Right cardiac atrium (tissue), 5 donors: ENCODE data around the gene CCDC178. TPM values are rescaled to one million over a fixed set of nuclear protein-coding genes. Genes with fewer than 3 reads are reported as not detected.

ENCODE experiments used
- ATAC-seq, 2 donors: fragments of 200-7000 bp; cut with Tn5 transposase; one replicate each; pipeline versions ENCODE4 v1.8.0 to v1.9.1; 2020; ENCODE audit warnings: moderate library complexity in 2 of 2, mild to moderate bottlenecking in 1 of 2
- DNase-seq, 3 donors: peaks; one replicate each; pipeline ENCODE4 v3.0.0-alpha.2; 2020
- H3K27ac ChIP-seq: one replicate; pipeline ENCODE4 v1.5.1; 2013; ENCODE audit warnings: mild to moderate bottlenecking, low read length, control low read depth, moderate library complexity
- H3K27me3 ChIP-seq: one replicate; pipeline ENCODE4 v1.6.1; 2013; ENCODE audit not compliant: control insufficient read depth, insufficient read depth
- H3K4me1 ChIP-seq: one replicate; pipeline ENCODE4 v1.6.1; 2013; ENCODE audit warnings: low read length; ENCODE audit not compliant: control insufficient read depth, insufficient read depth
- H3K4me3 ChIP-seq: one replicate; pipeline ENCODE4 v1.5.1; 2013; ENCODE audit warnings: low read length, control low read depth
- H3K9me3 ChIP-seq: one replicate; pipeline ENCODE4 v1.6.1; 2013; ENCODE audit warnings: low read length; ENCODE audit not compliant: control insufficient read depth
- WGBS: extraction: QIAGEN DNeasy Blood & Tissue Kit; methylation state at CpG from one replicate; pipeline ENCODE4 v1.1.7; 2013; 5-methylcytosine and 5-hydroxymethylcytosine counted together
- intact Hi-C, 4 donors: fragments of 100-400 bp; cut with DNase I; formaldehyde crosslinking; loops; one replicate each; pipeline versions ENCODE4 v1.11.0 to v1.14.0; 2022 to 2023
- polyA plus RNA-seq: library from polyadenylated mRNA; stranded (reverse); fragments of 200-250 nt; gene quantifications from one replicate; pipeline ENCODE4 v1.2.3, GENCODE V29; 2013
- total RNA-seq, 4 donors: library from RNA; stranded (reverse); fragmentation: NEBNext Ultra II Directional; extraction: Animal tissue kit (Norgen Biotek cat#: 25700); gene quantifications; one replicate each; pipeline ENCODE4 v1.2.1, GENCODE V29; 2021
- donor health status: healthy with polysubstance abuse.
- donor health status: DM: no; HTN: yes; CAD: no.
- donor health status: DM: no; HTN: no; CAD: no.
- donor health status: DM: no; HTN: yes; CAD: no; lungs with severe emphysema.
- donor health status: DM: yes; HTN: yes; CAD: no.

The CCDC178 gene
- total and polyA plus RNA-seq, 5 donors: 0.14 to 0.41 (median 0.29) TPM; not detected in 2

GRCh38 chr18:33116376-33116775 is 324.1 kb downstream of the CCDC178 start:
- no peaks in the 10 kb centered on the region for H3K4me1 ChIP-seq
- H3K27me3 ChIP-seq: no peaks in the 10 kb centered on the region
- DNase-seq: peak in 1 of 3 donors; percentile 22
- no peaks in the 10 kb centered on the region for H3K9me3 ChIP-seq
- WGBS: 12% methylated on average over 3 of the region's 3 CpGs
- H3K4me3 ChIP-seq: no peak overlapping the region
- intact Hi-C loops: no loop called here
- no peak for ATAC-seq
- H3K27ac ChIP-seq: no peak overlapping the region

DNA sequence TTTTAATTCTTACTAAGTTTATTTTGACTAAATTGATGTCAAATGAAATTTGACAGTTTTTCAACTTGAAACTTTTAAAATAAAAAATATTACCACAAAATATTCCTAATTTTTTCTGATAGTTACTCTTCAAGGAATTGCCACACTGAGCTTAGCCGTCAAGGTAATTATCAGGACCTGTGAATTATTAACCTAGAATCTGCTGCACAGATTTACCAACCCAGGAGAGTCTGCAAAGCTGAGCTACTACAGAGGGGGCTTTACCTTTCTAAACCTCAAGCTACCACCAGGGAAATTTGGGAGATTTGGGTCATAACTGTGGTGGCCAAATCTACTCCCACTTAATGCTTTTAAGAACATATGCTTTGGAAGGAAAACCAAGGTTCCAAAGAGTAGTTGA is 324.6 kb downstream of the CCDC178 start:
- 87% methylated on average over 1 of the region's 1 CpG for WGBS
- H3K27ac ChIP-seq: no peak overlapping the region

GRCh38 chr18:33115476-33115875 is 325.0 kb downstream of the CCDC178 start:
- no peak overlapping the region for H3K4me3 ChIP-seq
- WGBS: 81% methylated on average over 7 of the region's 7 CpGs
- DNase-seq: peak in 1 of 3 donors; percentile 21
- intact Hi-C loops: no loop called here
- no peaks in the 10 kb centered on the region for H3K27me3 ChIP-seq
- no peak for ATAC-seq
- no peaks in the 10 kb centered on the region for H3K9me3 ChIP-seq
- H3K4me1 ChIP-seq: no peaks in the 10 kb centered on the region
- no peak overlapping the region for H3K27ac ChIP-seq

More for the DNA sequence above, 324.6 kb downstream of the CCDC178 start:
- H3K27me3 ChIP-seq: no peaks in the 10 kb centered on the region
- no peak for ATAC-seq
- DNase-seq: no peak
- intact Hi-C loops: no loop called here
- H3K9me3 ChIP-seq: no peaks in the 10 kb centered on the region
- no peaks in the 10 kb centered on the region for H3K4me1 ChIP-seq
- no peak overlapping the region for H3K4me3 ChIP-seq

- 69% methylated on average over 1 of the region's 1 CpG for WGBS
- ATAC-seq (no peak), DNase-seq (no peak)
- no peaks in the 10 kb centered on the region for H3K27me3 ChIP-seq
- no peaks in the 10 kb centered on the region for H3K9me3 ChIP-seq
- H3K4me1 ChIP-seq: no peaks in the 10 kb centered on the region
- H3K27ac ChIP-seq: no peak overlapping the region
- no peak overlapping the region for H3K4me3 ChIP-seq
- intact Hi-C loops: no loop called here
Measured at GRCh38 chr18:33114749-33115148, 325.8 kb downstream of the CCDC178 start.

DNA sequence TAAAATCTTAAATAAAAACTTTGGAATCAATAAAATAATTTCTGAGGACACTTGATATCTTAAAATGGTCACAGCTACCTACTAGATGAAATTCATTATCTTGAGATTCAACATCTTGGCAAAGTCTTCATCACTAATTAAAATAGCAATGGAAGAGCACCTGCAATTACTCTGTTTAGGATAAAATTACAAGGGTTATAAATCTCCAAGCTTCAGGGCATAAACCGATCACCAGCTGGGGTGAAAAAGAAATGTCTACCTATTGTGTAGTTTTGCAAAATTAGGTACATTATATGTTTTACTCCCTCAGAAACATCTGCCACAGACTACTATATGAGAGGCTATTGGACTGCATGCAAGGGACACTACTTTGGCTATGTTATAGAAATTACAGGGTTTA is 327.1 kb downstream of the CCDC178 start:
- no peak for ATAC-seq
- intact Hi-C loops: no loop called here
- no peaks in the 10 kb centered on the region for H3K9me3 ChIP-seq
- no peaks in the 10 kb centered on the region for H3K27me3 ChIP-seq
- 77% methylated on average over 1 of the region's 1 CpG for WGBS
- H3K4me1 ChIP-seq: no peaks in the 10 kb centered on the region
- no peak overlapping the region for H3K27ac ChIP-seq
- no peak for DNase-seq
- no peak overlapping the region for H3K4me3 ChIP-seq

DNA sequence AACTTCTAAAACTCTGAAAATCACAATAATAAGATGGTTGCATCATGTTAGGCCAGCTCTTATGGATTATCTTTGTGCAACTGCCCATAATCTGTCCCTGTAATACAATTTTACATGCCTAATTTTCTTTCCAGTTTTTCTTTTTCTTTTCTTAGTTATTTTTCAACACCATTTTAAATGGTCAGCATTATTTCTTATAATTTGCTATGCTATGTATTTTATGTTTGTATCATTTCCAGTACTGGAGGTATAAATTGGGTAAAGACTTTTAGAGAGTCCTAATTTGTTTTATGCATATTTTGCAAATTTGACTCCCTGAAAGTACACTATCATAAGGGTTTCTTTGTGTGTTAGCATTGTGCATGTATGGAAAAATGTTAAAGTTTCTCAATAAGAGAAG is 333.0 kb downstream of the CCDC178 start:
- intact Hi-C loops: no loop called here
- H3K27me3 ChIP-seq: no peaks in the 10 kb centered on the region
- no peak overlapping the region for H3K27ac ChIP-seq
- H3K9me3 ChIP-seq: no peaks in the 10 kb centered on the region
- DNase-seq (no peak), ATAC-seq (no peak)
- no peak overlapping the region for H3K4me3 ChIP-seq
- H3K4me1 ChIP-seq: no peaks in the 10 kb centered on the region

- intact Hi-C loops: no loop called here
- no peaks in the 10 kb centered on the region for H3K4me1 ChIP-seq
- no peak overlapping the region for H3K4me3 ChIP-seq
- no peak for DNase-seq
- no peaks in the 10 kb centered on the region for H3K27me3 ChIP-seq
- H3K9me3 ChIP-seq: no peaks in the 10 kb centered on the region
- WGBS: 60% methylated on average over 3 of the region's 3 CpGs
- no peak for ATAC-seq
- H3K27ac ChIP-seq: no peak overlapping the region
Measured at GRCh38 chr18:33101316-33101715, 339.2 kb downstream of the CCDC178 start.

GRCh38 chr18:33099626-33100025 is 340.9 kb downstream of the CCDC178 start:
- intact Hi-C loops: no loop called here
- Histone ChIP-seq H3K4me3 (no peak overlapping the region), H3K27ac (no peak overlapping the region), H3K9me3 (no peaks in the 10 kb centered on the region), H3K4me1 (no peaks in the 10 kb centered on the region), H3K27me3 (no peaks in the 10 kb centered on the region)
- DNase-seq: no peak
- no peak for ATAC-seq
- WGBS: 47% methylated on average over 3 of the region's 3 CpGs

GRCh38 chr18:33097126-33097525 is 343.4 kb downstream of the CCDC178 start:
- WGBS: 85% methylated on average over 3 of the region's 3 CpGs
- H3K27ac ChIP-seq: no peak overlapping the region
- DNase-seq (peak in 1 of 3 donors; percentile 5), ATAC-seq (no peak)
- no peaks in the 10 kb centered on the region for H3K4me1 ChIP-seq
- no peak overlapping the region for H3K4me3 ChIP-seq
- no peaks in the 10 kb centered on the region for H3K9me3 ChIP-seq
- intact Hi-C loops: no loop called here
- H3K27me3 ChIP-seq: no peaks in the 10 kb centered on the region

GRCh38 chr18:33090461-33090860 is 350.1 kb downstream of the CCDC178 start:
- 56% methylated on average over 4 of the region's 4 CpGs for WGBS
- H3K4me1 ChIP-seq: no peaks in the 10 kb centered on the region
- no peak overlapping the region for H3K27ac ChIP-seq
- no peak overlapping the region for H3K4me3 ChIP-seq
- no peaks in the 10 kb centered on the region for H3K27me3 ChIP-seq
- no peak for DNase-seq
- H3K9me3 ChIP-seq: no peaks in the 10 kb centered on the region
- intact Hi-C loops: no loop called here
- no peak for ATAC-seq

GRCh38 chr18:33076601-33077000 is 363.9 kb downstream of the CCDC178 start:
- intact Hi-C loops: no loop called here
- WGBS: 55% methylated on average over 2 of the region's 2 CpGs

DNA sequence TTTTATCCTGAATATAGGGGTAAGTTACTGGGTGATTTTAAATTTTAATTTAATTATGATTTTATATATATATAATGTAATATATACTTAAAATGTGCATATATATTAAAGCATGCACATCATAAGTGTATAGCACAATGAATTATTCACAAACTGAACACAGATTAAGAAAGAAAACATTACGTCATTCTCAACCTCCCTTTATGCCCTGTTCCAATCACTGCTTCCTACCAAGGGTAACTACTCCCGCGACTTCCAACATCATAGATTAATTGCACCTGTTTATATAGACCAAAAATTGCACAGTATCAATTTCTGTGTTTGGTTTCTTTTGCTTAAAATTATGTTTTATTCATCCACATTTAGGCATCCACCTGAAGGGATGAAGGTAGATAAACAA is 366.4 kb downstream of the CCDC178 start:
- 87% methylated on average over 3 of the region's 3 CpGs for WGBS

More at GRCh38 chr18:33076601-33077000, 363.9 kb downstream of the CCDC178 start:
- DNase-seq (no peak), ATAC-seq (no peak)
- no peak overlapping the region for H3K4me3 ChIP-seq
- H3K27ac ChIP-seq: no peak overlapping the region
- no peaks in the 10 kb centered on the region for H3K9me3 ChIP-seq
- no peaks in the 10 kb centered on the region for H3K27me3 ChIP-seq
- H3K4me1 ChIP-seq: no peaks in the 10 kb centered on the region

More for the DNA sequence above, 366.4 kb downstream of the CCDC178 start:
- intact Hi-C loops: no loop called here
- DNase-seq (no peak), ATAC-seq (no peak)
- Histone ChIP-seq H3K4me1 (no peaks in the 10 kb centered on the region), H3K27me3 (no peaks in the 10 kb centered on the region), H3K4me3 (no peak overlapping the region), H3K27ac (no peak overlapping the region), H3K9me3 (no peaks in the 10 kb centered on the region)
